HFF-Myc (cell line): ENCODE measurements around the gene LY6G6F.

ENCODE experiments used
- DNase-seq: peaks from one replicate; pipeline ENCODE4 v3.0.0-alpha.2; 2011; ENCODE audit warnings: low read depth; ENCODE audit errors: extremely low read depth
- H3K4me3 ChIP-seq: replicated peaks from 2 replicates; pipeline ENCODE4 v1.5.1; 2011; ENCODE audit warnings: low read depth, mild to moderate bottlenecking, control low read depth, low read length
- CTCF ChIP-seq: IDR thresholded peaks from 2 replicates; pipeline ENCODE4 v1.5.1; 2012; ENCODE audit warnings: mild to moderate bottlenecking, low read depth, low read length, control low read depth; ENCODE audit errors: missing control alignments

Gene LY6G6F

GRCh38 chr6:31737315-31737990 is 30.8 kb downstream of the LY6G6F start:
- no peak for DNase-seq
- no peak for TF ChIP-seq CTCF
- H3K4me3 ChIP-seq: no peak overlapping the region

GRCh38 chr6:31737991-31738979 is 31.6 kb downstream of the LY6G6F start:
- TF ChIP-seq CTCF: peak; percentile 30
- DNase-seq: peak; percentile 78
- H3K4me3 ChIP-seq: peak overlapping the region; percentile 18

- DNase-seq: peak; percentile 98
- TF ChIP-seq CTCF: no peak
- H3K4me3 ChIP-seq: peak within 1 kb of the TSS; percentile 60
Observed at GRCh38 chr6:31739639-31740396, 33.2 kb downstream of the LY6G6F start, which contains the start of gene MSH5. Gene MSH5, plus strand, starts transcription at chr6:31740005. Its CDS starts 462 bp downstream, at chr6:31740467.

GRCh38 chr6:31740397-31741223 is 33.9 kb downstream of the LY6G6F start:
- TF ChIP-seq CTCF: no peak
- no peak for DNase-seq
- peak overlapping the region; percentile 60 for H3K4me3 ChIP-seq

- no peak for DNase-seq
- TF ChIP-seq CTCF: no peak
- H3K4me3 ChIP-seq: no peak overlapping the region
Observed at GRCh38 chr6:31741815-31742214, 35.1 kb downstream of the LY6G6F start.

- TF ChIP-seq CTCF: no peak
- H3K4me3 ChIP-seq: no peak overlapping the region
- no peak for DNase-seq
Observed at GRCh38 chr6:31742894-31743293, 36.2 kb downstream of the LY6G6F start.
